Ectodermal cell (in vitro differentiated cells): ENCODE data around the gene HMCN2.

Experiments used
- H3K27ac ChIP-seq: 2 replicates; pipeline ENCODE4 v1.7.0; 2013; ENCODE audit warnings: mild to moderate bottlenecking, low read depth, low read length; ENCODE audit not compliant: insufficient read depth, poor library complexity, severe bottlenecking
- H3K27me3 ChIP-seq: 2 replicates; pipeline ENCODE4 v1.7.0; 2013; ENCODE audit warnings: mild to moderate bottlenecking, low read length; ENCODE audit not compliant: insufficient read depth, control insufficient read depth, poor library complexity, severe bottlenecking
- H3K36me3 ChIP-seq: one replicate; pipeline ENCODE4 v1.7.0; 2013; ENCODE audit warnings: low read length; ENCODE audit not compliant: control insufficient read depth, insufficient read depth
- H3K4me1 ChIP-seq: one replicate; pipeline ENCODE4 v1.7.0; 2013; ENCODE audit warnings: low read length; ENCODE audit not compliant: control insufficient read depth, insufficient read depth
- H3K4me3 ChIP-seq: 2 replicates; pipeline ENCODE4 v1.7.0; 2013; ENCODE audit warnings: low read depth, low read length, control low read depth; ENCODE audit not compliant: insufficient read depth
- H3K9me3 ChIP-seq: 2 replicates; pipeline ENCODE4 v1.7.0; 2013; ENCODE audit warnings: mild to moderate bottlenecking, low read length, moderate library complexity; ENCODE audit not compliant: control insufficient read depth
- WGBS, 2 experiments: methylation state at CpG; one replicate each; pipeline ENCODE4 v1.1.7; 2013; ENCODE audit warnings: missing lambda C conversion rate in 2 of 2; 5-methylcytosine and 5-hydroxymethylcytosine counted together

The HMCN2 gene

DNA sequence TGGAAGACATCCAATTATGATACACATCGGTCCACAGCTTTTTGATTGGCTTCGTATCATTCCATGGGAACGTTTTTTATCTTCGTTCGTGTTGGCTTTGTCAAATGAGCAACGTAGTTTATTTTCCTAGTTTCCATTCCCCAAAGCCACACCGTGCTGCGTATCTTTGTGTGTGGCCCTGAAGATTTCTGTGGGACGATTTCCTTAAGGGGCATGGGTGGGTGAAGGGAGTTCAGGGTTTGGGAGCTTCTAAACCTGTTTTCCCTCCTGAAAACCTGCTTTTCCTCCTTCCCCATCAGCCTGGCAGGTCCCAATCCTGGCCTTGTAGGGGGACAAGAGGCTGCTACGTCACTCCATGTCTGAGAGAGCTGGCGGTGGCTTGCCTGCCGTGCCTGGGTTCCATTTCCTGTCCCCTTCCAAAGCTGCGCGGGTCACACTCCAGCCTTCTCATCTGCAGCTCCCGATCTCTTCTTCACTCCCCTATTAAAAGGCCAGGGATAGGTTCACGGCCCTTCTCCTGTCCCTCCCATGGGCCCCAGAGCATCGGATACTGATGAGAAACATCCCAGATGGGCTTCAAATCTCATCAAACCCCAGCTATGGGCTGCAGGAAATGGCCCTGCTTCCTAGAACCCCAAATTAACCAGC is 155.7 kb downstream of the HMCN2 start:
- Histone ChIP-seq H3K27ac (peak overlapping the region; percentile 18), H3K9me3 (no peaks in the 10 kb centered on the region), H3K4me3 (no peak overlapping the region), H3K36me3 (no peaks in the 10 kb centered on the region), H3K4me1 (peaks cover 8% of the 10 kb centered on the region), H3K27me3 (peaks cover 3% of the 10 kb centered on the region)
- WGBS, 2 experiments, result 74 to 76% methylated on average over 16 to 17 of the region's 17 CpGs

DNA sequence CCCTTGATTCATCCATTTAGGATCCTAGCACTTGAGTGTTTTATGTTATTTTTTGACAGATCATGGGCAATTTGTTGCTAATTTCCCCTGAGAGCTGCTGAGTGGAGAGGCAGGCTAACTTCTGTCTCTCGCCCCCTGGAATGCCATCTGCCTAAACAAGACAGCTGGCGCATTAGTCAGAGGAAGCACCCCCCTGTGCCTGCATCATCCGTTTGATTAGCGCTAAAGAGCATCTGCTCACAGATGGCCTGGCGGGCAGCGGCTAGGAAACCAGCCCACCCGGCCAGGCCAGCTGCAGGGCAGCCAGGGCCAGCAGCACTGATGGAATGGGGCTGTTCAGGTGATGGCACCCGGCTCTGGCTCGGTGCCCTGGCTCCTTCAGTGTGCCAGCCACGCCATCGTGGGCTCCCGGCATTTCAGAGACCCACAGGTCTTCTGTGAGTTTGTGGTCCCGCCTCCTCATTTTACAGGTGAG is 156.3 kb downstream of the HMCN2 start:
- no peaks in the 10 kb centered on the region for H3K36me3 ChIP-seq
- no peaks in the 10 kb centered on the region for H3K9me3 ChIP-seq
- H3K4me3 ChIP-seq, result no peak overlapping the region
- H3K27me3 ChIP-seq, result peaks cover 3% of the 10 kb centered on the region
- H3K27ac ChIP-seq, result peak overlapping the region; percentile 18
- 45 to 53% methylated on average over 13 of the region's 13 CpGs for WGBS, 2 experiments
- peaks cover 8% of the 10 kb centered on the region for H3K4me1 ChIP-seq

DNA sequence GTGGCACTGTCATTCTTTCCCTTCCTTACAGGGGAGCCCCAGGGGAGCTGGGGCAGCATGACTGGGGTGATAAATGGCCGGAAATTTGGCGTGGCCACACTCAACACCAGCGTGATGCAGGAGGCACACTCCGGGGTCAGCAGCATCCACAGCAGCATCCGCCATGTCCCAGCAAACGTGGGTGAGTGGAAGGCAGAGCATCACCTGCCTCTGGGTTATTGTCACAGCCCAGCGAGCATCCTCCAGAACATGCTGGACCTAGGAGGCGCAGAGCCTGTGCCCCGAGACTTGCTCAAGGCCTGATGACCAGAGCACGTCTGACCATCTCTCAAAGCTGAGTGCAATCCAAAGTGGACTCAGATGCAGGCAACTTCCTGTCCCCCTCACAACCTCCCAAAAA is 157.0 kb downstream of the HMCN2 start:
- Histone ChIP-seq H3K4me3 (no peak overlapping the region), H3K4me1 (peaks cover 8% of the 10 kb centered on the region), H3K27me3 (peaks cover 3% of the 10 kb centered on the region), H3K27ac (no peak overlapping the region), H3K9me3 (no peaks in the 10 kb centered on the region), H3K36me3 (no peaks in the 10 kb centered on the region)
- WGBS, 2 experiments, result 92% methylated on average over 10 of the region's 10 CpGs

DNA sequence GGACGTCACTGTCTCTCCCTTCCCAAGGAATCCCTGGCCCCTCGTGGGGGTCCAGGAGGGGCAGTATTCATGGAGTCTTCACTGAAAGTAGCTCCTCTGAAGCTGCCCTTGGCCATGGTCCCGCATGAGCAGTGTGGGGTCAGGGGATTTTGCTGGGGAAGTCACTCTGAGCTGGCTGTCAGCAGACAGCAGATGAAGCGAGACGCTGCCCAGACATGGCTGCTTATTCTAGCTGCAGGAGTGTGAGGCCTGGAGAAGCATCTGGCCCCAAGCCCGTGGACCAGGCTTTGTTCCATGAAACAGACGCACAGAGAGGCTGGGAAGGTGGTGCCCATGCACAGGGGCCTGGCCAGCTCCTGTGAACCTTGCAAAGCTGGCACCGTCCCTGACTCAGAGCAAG is 157.7 kb downstream of the HMCN2 start:
- 90 to 91% methylated on average over 8 of the region's 8 CpGs for WGBS, 2 experiments
- no peak overlapping the region for H3K4me3 ChIP-seq
- no peak overlapping the region for H3K27ac ChIP-seq
- no peaks in the 10 kb centered on the region for H3K9me3 ChIP-seq
- peaks cover 3% of the 10 kb centered on the region for H3K27me3 ChIP-seq
- H3K4me1 ChIP-seq, result peaks cover 8% of the 10 kb centered on the region
- no peaks in the 10 kb centered on the region for H3K36me3 ChIP-seq

DNA sequence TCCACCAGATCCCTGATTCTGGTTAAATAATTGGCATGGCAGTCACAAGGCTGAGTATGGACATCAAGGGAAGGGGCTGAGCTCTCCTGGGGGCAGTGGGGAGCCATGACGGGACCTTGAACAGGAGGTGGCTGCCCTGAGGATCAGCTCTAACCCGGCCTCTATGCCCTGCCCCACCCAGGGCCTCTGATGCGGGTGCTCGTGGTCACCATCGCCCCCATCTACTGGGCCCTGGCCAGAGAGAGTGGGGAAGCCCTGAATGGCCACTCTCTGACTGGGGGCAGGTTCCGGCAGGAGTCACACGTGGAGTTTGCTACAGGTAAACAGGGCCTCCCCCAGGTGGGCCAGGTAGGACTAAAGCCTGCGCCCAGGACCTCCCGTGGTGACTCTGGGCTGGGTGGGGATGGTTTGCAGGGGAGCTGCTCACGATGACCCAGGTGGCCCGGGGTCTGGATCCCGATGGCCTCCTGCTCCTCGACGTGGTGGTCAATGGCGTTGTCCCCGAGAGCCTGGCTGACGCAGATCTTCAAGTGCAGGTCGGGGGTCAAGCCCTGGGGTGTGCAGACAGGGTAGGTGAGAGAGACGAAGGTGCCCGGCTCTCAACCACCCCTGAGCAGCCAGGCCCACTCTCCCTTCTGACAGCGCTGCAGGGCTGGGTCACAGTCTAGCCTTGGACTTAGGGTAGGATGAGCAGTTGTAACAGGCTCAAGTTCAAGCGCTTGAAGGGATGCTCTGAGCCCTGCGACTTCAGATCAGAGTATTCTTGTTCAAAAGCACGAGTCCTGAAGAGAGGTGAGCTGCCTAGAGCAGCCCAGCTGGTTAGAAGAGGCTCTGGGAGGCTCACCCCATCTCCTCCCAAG is 159.3 kb downstream of the HMCN2 start:
- WGBS, 2 experiments, result 93% methylated on average over 24 of the region's 24 CpGs
- peaks cover 3% of the 10 kb centered on the region for H3K27me3 ChIP-seq

DNA sequence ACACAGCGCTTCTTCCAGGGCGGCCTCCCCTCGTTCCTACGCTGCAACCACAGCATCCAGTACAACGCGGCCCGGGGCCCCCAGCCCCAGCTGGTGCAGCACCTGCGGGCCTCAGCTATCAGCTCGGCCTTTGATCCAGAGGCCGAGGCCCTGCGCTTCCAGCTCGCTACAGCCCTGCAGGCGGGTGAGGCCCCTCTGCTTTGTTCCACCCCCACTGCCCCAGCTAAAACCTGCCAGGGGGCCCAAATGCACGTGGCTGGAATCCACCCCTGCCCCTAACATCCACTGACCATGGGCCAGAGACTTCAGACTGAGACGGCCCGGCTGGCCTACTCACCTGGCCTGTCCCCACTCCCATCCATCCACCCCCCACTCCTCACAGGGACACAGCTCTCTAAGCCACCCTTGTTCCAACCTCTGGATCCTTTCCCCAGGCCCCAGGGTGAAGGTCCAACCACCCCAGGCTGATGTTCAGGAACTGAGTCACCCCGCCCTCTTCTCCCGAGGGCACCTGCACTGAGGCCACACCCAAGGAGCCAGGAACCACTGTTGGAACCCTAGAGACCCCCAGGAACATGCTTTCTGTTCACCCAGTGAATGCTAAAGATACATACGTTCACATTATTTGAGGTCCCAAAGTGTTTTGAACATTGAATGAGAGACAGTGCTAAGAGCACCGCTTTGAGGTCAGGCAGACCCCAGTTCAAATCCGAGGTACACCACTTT is 160.3 kb downstream of the HMCN2 start:
- H3K9me3 ChIP-seq, result no peaks in the 10 kb centered on the region
- H3K27me3 ChIP-seq, result peaks cover 3% of the 10 kb centered on the region
- no peak overlapping the region for H3K4me3 ChIP-seq
- WGBS, 2 experiments, result 81 to 82% methylated on average over 21 of the region's 21 CpGs
- no peaks in the 10 kb centered on the region for H3K36me3 ChIP-seq
- H3K4me1 ChIP-seq, result peaks cover 10% of the 10 kb centered on the region
- no peak overlapping the region for H3K27ac ChIP-seq

More for the DNA sequence above, 159.3 kb downstream of the HMCN2 start:
- Histone ChIP-seq H3K4me1 (peaks cover 8% of the 10 kb centered on the region), H3K4me3 (no peak overlapping the region), H3K27ac (no peak overlapping the region), H3K9me3 (no peaks in the 10 kb centered on the region), H3K36me3 (no peaks in the 10 kb centered on the region)

DNA sequence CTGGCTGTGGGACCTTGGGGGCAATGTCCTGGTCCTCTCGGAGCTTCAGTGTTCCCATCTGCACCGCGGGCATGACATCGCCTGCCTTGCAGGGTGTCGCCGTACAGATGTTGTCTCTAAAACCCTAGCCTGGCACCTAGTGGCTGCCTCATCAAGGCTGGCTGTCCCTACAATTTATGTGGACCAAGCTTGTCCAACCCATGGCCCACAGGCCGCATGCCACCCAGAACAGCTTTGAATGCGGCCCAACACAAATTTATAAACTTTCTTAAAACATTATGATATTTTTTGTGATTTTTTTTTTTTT is 160.9 kb downstream of the HMCN2 start:
- WGBS, 2 experiments, result 87% methylated on average over 7 to 8 of the region's 8 CpGs
- Histone ChIP-seq H3K36me3 (no peaks in the 10 kb centered on the region), H3K4me3 (no peak overlapping the region), H3K27ac (no peak overlapping the region), H3K9me3 (no peaks in the 10 kb centered on the region), H3K4me1 (peaks cover 11% of the 10 kb centered on the region), H3K27me3 (peaks cover 3% of the 10 kb centered on the region)

DNA sequence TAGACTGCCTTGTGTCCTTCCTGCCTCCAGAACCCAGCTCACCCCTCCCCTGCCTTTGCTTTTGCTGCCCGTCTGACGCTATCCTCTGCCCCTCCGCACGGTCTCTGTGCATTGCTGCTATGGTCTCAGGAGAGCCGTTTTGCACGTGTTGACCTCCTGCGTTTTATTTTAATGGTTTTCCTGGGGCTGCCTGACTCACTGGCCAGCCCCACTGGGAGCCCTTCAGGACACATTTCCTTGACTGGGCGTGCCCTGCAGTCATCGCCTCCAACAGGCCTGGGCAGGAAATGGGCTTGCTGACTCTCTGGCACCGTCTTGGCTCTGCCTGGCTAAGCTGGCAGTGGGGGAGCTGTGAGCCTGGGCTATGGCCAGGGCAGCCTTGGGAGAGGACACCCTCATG is 161.3 kb downstream of the HMCN2 start:
- no peak overlapping the region for H3K4me3 ChIP-seq
- WGBS, 2 experiments, result 81 to 84% methylated on average over 10 of the region's 10 CpGs
- H3K4me1 ChIP-seq, result peaks cover 6% of the 10 kb centered on the region
- H3K36me3 ChIP-seq, result no peaks in the 10 kb centered on the region
- peaks cover 3% of the 10 kb centered on the region for H3K27me3 ChIP-seq
- no peak overlapping the region for H3K27ac ChIP-seq
- no peaks in the 10 kb centered on the region for H3K9me3 ChIP-seq

DNA sequence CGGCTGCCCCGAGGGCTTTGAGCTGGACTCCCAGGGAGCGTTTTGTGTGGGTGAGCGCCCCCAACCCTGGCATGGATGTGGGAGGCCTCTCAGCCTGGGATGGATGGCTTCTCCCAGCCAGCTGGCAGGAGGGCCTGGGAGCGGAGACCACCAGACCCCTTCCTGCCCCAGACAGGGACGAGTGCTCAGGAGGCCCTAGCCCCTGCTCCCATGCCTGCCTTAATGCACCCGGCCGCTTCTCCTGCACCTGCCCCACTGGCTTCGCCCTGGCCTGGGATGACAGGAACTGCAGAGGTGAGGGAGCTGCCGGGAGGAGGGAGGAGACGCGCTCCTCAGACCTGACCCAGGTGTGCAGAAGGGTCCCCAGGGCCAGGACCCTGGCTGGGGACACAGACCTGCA is 161.8 kb downstream of the HMCN2 start:
- peaks cover 4% of the 10 kb centered on the region for H3K4me1 ChIP-seq
- H3K36me3 ChIP-seq, result no peaks in the 10 kb centered on the region
- H3K27me3 ChIP-seq, result peaks cover 4% of the 10 kb centered on the region
- 93 to 94% methylated on average over 12 of the region's 12 CpGs for WGBS, 2 experiments
- no peak overlapping the region for H3K27ac ChIP-seq
- H3K4me3 ChIP-seq, result no peak overlapping the region
- no peaks in the 10 kb centered on the region for H3K9me3 ChIP-seq

DNA sequence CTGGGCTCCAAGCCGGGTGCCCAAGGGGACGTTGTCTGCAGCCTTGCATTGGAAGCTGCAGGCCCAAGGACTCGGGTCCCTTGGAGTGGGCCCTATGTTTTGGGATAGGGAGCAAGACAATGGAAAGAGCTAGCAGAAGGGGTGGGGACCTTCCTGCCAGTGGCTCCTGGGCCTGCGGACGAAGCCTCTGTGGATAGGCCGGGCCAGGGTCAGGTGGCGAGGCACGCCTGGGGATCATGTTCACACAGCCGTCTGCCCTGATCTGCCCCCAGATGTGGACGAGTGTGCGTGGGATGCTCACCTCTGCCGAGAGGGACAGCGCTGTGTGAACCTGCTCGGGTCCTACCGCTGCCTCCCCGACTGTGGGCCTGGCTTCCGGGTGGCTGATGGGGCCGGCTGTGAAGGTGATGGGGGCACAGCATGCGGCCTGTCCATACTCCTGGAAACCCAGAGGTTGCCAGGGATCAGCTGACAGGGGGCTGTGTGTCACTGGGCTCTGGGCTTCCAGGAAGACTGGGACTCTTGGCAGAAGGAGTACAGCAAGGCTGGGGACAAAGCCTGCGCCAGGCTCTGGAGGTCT is 162.6 kb downstream of the HMCN2 start:
- Histone ChIP-seq H3K27ac (no peak overlapping the region), H3K4me1 (peaks cover 12% of the 10 kb centered on the region), H3K36me3 (no peaks in the 10 kb centered on the region), H3K9me3 (no peaks in the 10 kb centered on the region), H3K4me3 (no peak overlapping the region), H3K27me3 (peaks cover 12% of the 10 kb centered on the region)
- 92% methylated on average over 20 of the region's 20 CpGs for WGBS, 2 experiments
